ENCODE measurements around the gene PRKN.

Gene PRKN

GRCh38 chr6:162092816-162093502 is 634.6 kb downstream of the PRKN start:
- no peak for DNase-seq

DNA sequence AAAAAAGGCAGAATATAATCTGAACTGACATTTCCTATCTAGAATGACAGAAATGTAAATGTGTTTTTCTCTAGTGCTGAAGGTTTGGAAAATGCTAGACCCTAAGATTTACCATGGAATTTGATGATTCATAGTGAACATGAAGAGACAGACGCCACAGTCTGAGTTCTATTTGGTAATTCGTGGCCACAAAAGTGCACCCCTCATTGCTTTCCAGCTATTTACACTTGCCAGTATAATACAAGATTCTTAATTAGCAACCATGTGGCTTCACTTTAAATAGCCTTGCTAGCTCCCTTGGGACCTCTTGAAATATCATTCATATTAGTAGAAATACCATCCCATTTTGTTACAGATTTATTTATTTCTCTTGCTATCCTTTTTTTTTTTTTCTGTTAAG is 636.8 kb downstream of the PRKN start:
- DNase-seq, result no peak

DNA sequence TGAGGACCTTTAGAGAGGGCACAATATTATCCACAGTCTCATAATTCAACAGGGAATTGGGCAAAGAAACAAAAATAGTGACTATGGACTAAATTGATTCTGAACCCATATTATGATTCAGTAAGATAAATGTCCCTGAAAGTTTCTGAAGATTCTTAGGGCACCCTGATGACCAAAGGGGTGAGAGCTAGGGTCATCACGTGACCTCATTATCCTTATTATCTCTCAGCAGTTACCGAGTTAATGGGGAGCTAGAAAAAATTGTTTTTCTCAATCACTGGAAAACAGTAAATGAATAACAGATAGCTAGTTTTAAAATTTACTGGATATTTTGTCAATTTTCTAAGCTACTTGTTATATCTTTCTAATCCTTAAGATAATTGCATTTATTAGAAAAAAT is 639.5 kb downstream of the PRKN start:
- DNase-seq, result no peak

DNA sequence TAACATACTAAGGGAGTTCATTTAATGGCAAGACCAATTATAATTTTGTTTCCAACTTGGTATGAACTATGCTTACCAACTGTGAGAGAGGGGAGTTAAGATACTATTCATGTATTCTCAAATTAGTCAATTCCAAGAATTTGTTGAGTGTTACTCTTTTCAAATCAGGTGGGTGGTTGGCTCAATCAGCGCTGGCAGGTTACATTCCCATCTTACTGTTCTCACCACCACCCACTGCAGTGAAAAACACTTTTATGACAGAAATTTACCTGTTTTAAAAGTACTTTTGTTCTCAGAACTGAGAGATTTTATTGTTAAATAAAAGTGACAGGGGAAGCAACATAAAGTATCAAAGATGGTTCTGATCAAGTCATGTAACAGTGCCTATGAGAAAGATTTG is 642.0 kb downstream of the PRKN start:
- no peak for DNase-seq

DNA sequence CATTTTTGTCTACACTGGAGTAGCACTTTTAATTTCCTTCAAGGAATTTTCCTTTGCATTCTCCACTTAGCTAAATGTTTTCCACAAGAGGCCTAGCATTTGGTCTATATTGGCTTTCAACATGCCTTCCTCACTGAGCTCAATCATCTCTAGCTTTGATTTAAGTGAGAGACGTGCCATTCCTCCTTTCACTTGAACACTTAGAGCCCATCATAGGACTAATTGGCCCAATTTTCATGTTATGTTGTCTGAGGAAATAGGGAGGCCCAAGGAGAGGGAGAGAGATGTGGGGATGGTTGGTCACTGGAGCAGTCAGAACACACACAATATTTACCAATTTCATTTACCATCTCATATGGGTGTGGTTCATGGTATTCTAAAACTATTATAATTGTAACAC is 645.0 kb downstream of the PRKN start:
- DNase-seq, result no peak

DNA sequence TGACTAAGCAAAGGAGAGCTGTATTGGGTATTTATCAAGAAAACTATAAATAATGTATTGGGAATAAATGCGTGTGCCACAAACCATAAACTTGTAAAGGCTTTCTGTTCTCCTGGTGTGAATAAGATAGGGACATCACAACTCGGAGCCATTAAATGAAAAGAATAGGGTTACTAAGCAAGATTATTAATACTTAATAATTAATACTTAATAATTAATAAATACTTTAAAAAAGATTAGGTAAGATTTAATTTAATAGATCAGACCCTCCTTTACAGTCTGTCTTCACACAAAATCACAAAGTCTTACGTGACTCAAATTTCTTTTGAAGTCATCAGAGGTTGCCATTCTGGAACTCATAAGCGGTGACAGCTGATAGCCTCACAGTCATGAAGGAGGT is 648.9 kb downstream of the PRKN start:
- DNase-seq, result no peak

GRCh38 chr6:162078126-162078525 is 649.4 kb downstream of the PRKN start:
- DNase-seq, result no peak

DNA sequence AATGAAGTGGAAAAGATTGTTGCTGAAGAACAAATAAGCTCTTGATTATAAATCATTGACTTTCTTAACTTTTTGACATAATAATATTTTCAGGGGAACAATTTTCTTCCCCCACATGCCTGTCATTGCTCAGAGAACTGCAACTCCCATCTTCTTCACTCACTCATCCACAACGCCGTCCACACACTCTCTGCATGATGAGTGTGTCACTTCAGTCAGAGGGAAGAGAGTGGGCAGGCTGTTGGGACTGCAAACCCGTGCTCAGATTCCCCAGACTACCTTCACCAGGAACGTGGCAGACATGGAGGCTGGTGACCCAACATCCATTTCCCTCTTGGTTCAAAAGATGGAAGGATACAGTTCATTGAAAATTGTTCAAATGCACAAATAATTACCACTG is 650.8 kb downstream of the PRKN start:
- DNase-seq, result no peak

- no peak for DNase-seq
Observed at GRCh38 chr6:162074641-162075275, 652.8 kb downstream of the PRKN start.

GRCh38 chr6:162070639-162071038 is 656.9 kb downstream of the PRKN start:
- no peak for DNase-seq

GRCh38 chr6:162069995-162070394 is 657.6 kb downstream of the PRKN start:
- no peak for DNase-seq

DNA sequence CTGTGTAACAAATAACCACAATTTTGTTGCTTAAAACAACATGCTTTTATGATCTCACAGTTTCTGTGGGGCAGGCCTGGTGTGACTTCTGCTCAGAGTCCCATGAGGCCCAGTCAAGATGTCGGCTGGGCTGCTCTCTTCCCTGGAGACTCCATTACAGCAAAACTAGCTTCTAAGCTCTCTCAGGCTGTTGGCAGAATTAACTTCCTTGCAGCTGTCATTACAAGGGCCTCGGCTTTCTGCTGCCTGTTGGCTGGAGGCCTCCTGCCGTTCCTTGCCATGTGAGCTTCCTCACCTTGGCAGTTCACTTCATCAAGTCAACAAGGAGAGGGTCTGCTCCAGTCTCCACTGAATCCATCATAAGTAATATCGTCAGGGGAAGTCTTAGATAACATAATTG is 659.2 kb downstream of the PRKN start:
- no peak for DNase-seq

GRCh38 chr6:162063666-162064065 is 663.9 kb downstream of the PRKN start:
- DNase-seq, result no peak

DNA sequence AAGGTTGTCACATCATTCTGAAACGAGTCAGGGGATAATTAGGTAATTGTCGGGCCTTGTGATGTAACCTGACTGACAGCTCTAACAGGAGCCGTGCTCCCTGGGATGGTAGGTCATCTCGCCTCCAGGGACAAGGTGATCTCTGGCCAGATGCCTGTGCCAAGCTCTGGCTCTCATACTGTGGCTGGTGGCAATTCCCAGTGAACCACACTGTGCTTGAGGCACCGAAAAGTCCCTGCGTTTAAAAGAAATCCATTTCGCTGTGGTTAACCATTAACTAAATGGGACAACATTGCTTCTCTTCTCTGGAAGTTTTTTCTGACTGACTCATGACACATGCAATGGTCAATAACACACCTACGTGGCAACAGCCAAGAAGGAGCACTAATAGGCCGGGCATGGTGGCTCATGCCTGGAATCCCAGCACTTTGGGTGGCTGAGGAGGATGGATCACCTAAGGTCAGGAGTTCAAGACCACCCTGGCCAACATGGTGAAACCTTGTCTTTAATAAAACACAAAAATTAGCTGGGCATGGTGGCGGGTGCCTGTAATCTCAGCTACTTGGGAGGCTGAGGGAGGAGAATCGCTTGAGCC is 669.2 kb downstream of the PRKN start:
- no peak for DNase-seq

DNA sequence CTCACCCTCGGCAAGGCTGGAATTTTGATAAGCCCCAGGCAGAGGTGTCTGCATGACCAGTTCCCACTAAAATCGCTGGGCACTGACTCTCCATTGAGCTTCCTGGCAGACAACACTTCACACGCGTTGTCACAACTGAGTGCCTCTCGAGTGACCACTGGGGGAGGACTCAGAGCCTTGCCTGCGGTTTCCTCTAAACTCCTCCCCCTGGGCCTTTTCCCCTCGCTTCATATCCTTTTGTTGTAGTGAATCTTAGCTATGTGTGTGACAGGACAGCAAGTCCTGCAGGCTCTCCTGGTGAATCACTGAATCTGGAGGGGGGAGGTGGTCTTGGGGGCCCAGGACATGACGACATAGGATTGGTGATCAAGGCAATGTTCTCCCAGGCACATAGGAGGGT is 670.8 kb downstream of the PRKN start:
- DNase-seq, result no peak

- no peak for DNase-seq
Observed at GRCh38 chr6:162056061-162056460, 671.5 kb downstream of the PRKN start.

GRCh38 chr6:162055365-162055764 is 672.2 kb downstream of the PRKN start:
- DNase-seq, result no peak

DNA sequence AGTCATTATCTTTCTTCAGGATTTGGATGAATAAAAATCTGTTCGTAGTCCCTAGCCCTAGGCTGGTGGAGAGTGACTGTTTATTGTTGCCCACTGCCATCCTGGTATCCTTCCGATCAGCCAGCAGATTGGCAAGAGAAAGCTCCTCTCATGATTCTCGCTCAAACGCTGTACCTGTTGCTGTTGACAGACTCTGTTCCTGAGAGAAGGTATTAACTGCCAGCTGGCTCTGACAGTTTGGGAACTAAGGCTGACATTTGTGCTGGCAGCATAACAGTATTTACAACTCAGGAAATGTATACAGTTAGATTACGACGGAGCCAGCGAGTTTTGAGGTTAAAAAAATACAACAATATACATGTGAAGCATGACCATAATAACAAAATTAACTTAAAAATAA is 674.5 kb downstream of the PRKN start:
- no peak for DNase-seq

GRCh38 chr6:162050579-162050978 is 677.0 kb downstream of the PRKN start:
- no peak for DNase-seq

- DNase-seq, result no peak
Observed at GRCh38 chr6:162046324-162046723, 681.2 kb downstream of the PRKN start.

- no peak for DNase-seq
Observed at GRCh38 chr6:162032620-162033019, 694.9 kb downstream of the PRKN start.

- no peak for DNase-seq
Observed at GRCh38 chr6:162029873-162030576, 697.5 kb downstream of the PRKN start.

DNA sequence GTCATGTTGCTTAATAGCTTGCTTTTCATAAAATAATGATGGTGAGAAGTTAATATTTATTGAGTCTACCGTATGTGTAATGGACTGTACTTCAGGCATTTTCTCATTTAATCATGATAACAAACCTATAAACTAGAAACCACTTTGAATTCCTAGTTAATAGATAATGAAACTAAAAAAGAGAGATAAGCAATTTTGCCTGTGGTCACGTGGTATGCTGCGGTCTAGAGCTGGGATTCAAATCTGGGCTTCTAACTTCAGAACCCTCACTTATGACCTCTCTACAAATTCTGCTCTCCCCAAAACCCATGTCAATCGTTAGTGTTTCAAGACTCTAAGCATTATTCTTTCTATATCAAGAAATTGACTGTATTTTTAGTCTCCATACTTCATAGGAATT is 700.7 kb downstream of the PRKN start:
- DNase-seq, result no peak

DNA sequence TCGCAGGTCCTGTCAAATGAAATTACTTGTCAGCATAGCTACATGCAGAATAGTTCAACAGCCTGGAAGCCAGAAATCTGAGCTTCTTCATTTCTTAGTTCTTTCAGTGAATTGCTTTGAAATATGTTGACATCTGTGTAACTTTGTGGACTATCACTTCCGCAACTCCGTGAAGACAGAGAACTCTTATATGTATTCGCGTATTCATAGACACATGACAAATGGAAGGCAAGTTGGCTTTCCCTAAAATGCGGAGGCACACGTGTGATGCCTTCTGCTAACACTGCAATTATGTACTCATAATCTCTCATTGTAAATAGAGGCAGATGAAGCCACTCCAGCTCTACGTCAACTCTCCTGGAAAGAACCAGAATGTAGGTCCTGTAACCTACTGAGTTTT is 701.5 kb downstream of the PRKN start:
- no peak for DNase-seq

Measured in NCI-H2081 (cell line).